Astrocyte of the cerebellum (primary cell): ENCODE data around the gene KCNAB3.

ENCODE experiments used
- DNase-seq: peaks from one replicate; pipeline ENCODE4 v3.0.0-alpha.2; 2011; ENCODE audit warnings: low read depth
- H3K4me3 ChIP-seq: 2 replicates; pipeline ENCODE4 v1.5.1; 2011; ENCODE audit warnings: mild to moderate bottlenecking, low read depth, low read length, moderate library complexity
- CTCF ChIP-seq: IDR thresholded peaks from 2 replicates; pipeline ENCODE4 v1.5.1; 2012; ENCODE audit warnings: low read length, low read depth, moderate library complexity, mild to moderate bottlenecking; ENCODE audit errors: missing control alignments
- in situ Hi-C: cut with HindIII; loops from 2 replicates; pipeline ENCODE4 v1.10.0; 2017; ENCODE audit warnings: low sequenced_read_pairs

Gene KCNAB3

GRCh38 chr17:7909089-7909488, 20.6 kb downstream of the KCNAB3 start:
- DNase-seq = no peak
- in situ Hi-C loops = no loop called here
- H3K4me3 ChIP-seq = no peak overlapping the region
- no peak for TF ChIP-seq CTCF

- TF ChIP-seq CTCF = no peak
- DNase-seq = no peak
Observed at GRCh38 chr17:7903154-7904103, 26.2 kb downstream of the KCNAB3 start.

GRCh38 chr17:7897773-7898172, 31.9 kb downstream of the KCNAB3 start:
- no peak for DNase-seq
- in situ Hi-C loops = no loop called here
- no peak overlapping the region for H3K4me3 ChIP-seq
- TF ChIP-seq CTCF = peak; percentile 49

More at GRCh38 chr17:7903154-7904103, 26.2 kb downstream of the KCNAB3 start:
- no peak overlapping the region for H3K4me3 ChIP-seq
- in situ Hi-C loops = no loop called here

GRCh38 chr17:7897090-7897489, 32.6 kb downstream of the KCNAB3 start:
- in situ Hi-C loops = no loop called here
- no peak for TF ChIP-seq CTCF
- no peak overlapping the region for H3K4me3 ChIP-seq
- no peak for DNase-seq

- no peak overlapping the region for H3K4me3 ChIP-seq
- no peak for TF ChIP-seq CTCF
- DNase-seq = no peak
- in situ Hi-C loops = no loop called here
Observed at GRCh38 chr17:7894866-7895265, 34.8 kb downstream of the KCNAB3 start.

GRCh38 chr17:7894226-7894625, 35.4 kb downstream of the KCNAB3 start:
- no peak for TF ChIP-seq CTCF
- no peak for DNase-seq
- in situ Hi-C loops = no loop called here
- H3K4me3 ChIP-seq = no peak overlapping the region
